K562 (cell line): ENCODE data around the gene CGREF1. TPM values are rescaled to one million over a fixed set of nuclear protein-coding genes. Genes with fewer than 3 reads are reported as not detected.
A peak's percentile ranks its signal among the peaks of the same experiment; 100 is the strongest.

Experiments
- ATAC-seq: fragments of 200-7000 bp; cut with Tn5 transposase; 3 replicates; pipeline ENCODE4 v1.9.1; 2020; ENCODE audit warnings: moderate library complexity
- BruUV-seq: library from RNA; stranded (reverse); fragments of 400-500 nt; replicated peaks from 2 replicates; lab custom pipeline; 2021; lab: Mats Ljungman, UMichigan
- CTCF ChIA-PET: fragments of 300-600 bp; formaldehyde crosslinking; extraction: SDS; loops from one replicate; lab custom pipeline; 2021; ENCODE audit warnings: low intra/inter-chr PET ratio; lab: Yijun Ruan, JAX
- POLR2A ChIA-PET: fragments of 300-600, 350-650 bp; sonication (Branson Sonifier 250); formaldehyde crosslinking; extraction: SDS; loops from one replicate; lab custom pipeline; 2021; ENCODE audit warnings: antibody characterized with exemption, inconsistent platforms; lab: Yijun Ruan, JAX
- DNase-seq, 4 experiments: peaks; one replicate each; pipeline versions ENCODE4 v3.0.0 to v3.0.0-alpha.2; 2011 to 2018; ENCODE audit warnings: low spot score in 3 of 4, mixed read lengths in 3 of 4; ENCODE audit errors: extremely low read depth in 1 of 4
- FAIRE-seq: peaks from 2 replicates; lab custom pipeline; 2011; peaks lifted over from hg19 to GRCh38; lab: Jason Lieb, UNC
- H2AFZ ChIP-seq: 2 replicates; pipeline ENCODE4 v1.6.0; 2011; ENCODE audit warnings: low read depth, low read length, control low read depth, inconsistent platforms
- H3K27ac ChIP-seq: fragments of 200-600 bp; 3 replicates; pipeline ENCODE4 v1.8.0; 2011; ENCODE audit warnings: low read depth, mild to moderate bottlenecking, control low read depth, inconsistent platforms, low read length, moderate library complexity, mixed read lengths; ENCODE audit errors: extremely low read depth
- H3K27me3 ChIP-seq, 2 experiments: fragments of 300-600 bp in 1 of 2; 2 replicates in 1 of 2; 3 replicates in 1 of 2; pipeline versions ENCODE4 v1.6.0 to v1.8.0; 2011; ENCODE audit warnings: inconsistent platforms in 2 of 2, low read length in 2 of 2, mild to moderate bottlenecking in 1 of 2, mixed read lengths in 1 of 2, moderate library complexity in 1 of 2; ENCODE audit not compliant: control insufficient read depth in 2 of 2, insufficient read depth in 2 of 2
- H3K36me3 ChIP-seq: fragments of 300-600 bp; 3 replicates; pipeline ENCODE4 v1.8.0; 2011; ENCODE audit warnings: mild to moderate bottlenecking, low read length, inconsistent platforms; ENCODE audit not compliant: control insufficient read depth, insufficient read depth
- H3K4me1 ChIP-seq, 2 experiments: fragments of 200-600 bp in 1 of 2; replicated peaks in 1 of 2; 2 replicates in 1 of 2; 3 replicates in 1 of 2; pipeline versions ENCODE4 v1.5.1 to v1.8.0; 2011; ENCODE audit warnings: inconsistent platforms in 2 of 2, low read length in 2 of 2, mild to moderate bottlenecking in 1 of 2, mixed read lengths in 1 of 2, moderate library complexity in 1 of 2; ENCODE audit not compliant: control insufficient read depth in 2 of 2, insufficient read depth in 2 of 2
- H3K4me2 ChIP-seq: 2 replicates; pipeline ENCODE4 v1.6.1; 2011; ENCODE audit warnings: low read length, control low read depth, inconsistent platforms, mixed read lengths; ENCODE audit not compliant: insufficient read depth
- H3K4me3 ChIP-seq: fragments of 200-600 bp; sonication (generic), shearing (Covaris generic); 2 replicates; pipeline ENCODE4 v1.5.1; 2016; ENCODE audit warnings: control low read depth, inconsistent platforms
- H3K79me2 ChIP-seq: fragments of 200-600 bp; 3 replicates; pipeline ENCODE4 v1.8.0; 2011; ENCODE audit warnings: low read length, inconsistent platforms; ENCODE audit not compliant: control insufficient read depth, insufficient read depth
- H3K9ac ChIP-seq, 2 experiments: 2 replicates each; pipeline versions ENCODE4 v1.6.0 to v1.6.1; 2011; ENCODE audit warnings: low read depth in 2 of 2, low read length in 2 of 2, control low read depth in 1 of 2, inconsistent platforms in 1 of 2, mild to moderate bottlenecking in 1 of 2, mixed read lengths in 1 of 2; ENCODE audit not compliant: insufficient read depth in 1 of 2
- H3K9me1 ChIP-seq: one replicate; pipeline ENCODE4 v1.6.0; 2011; ENCODE audit warnings: inconsistent platforms, mild to moderate bottlenecking, low read length, moderate library complexity; ENCODE audit not compliant: control insufficient read depth, insufficient read depth
- H3K9me3 ChIP-seq: replicated peaks from 2 replicates; pipeline ENCODE4 v1.5.1; 2011; ENCODE audit warnings: low read depth, low read length, inconsistent platforms; ENCODE audit not compliant: control insufficient read depth, insufficient read depth
- H4K20me1 ChIP-seq: replicated peaks from 2 replicates; pipeline ENCODE4 v1.6.1; 2011; ENCODE audit warnings: low read length, inconsistent platforms, mixed read lengths; ENCODE audit not compliant: control insufficient read depth, insufficient read depth
- DACH1 ChIP-seq: fragments of 450-650 bp; IDR thresholded peaks from 2 replicates; pipeline ENCODE4 v1.6.1; 2018; ENCODE audit not compliant: partially characterized antibody
- EP400 ChIP-seq: fragments of 450-650 bp; IDR thresholded peaks from 2 replicates; pipeline ENCODE4 v1.6.1; 2017; ENCODE audit warnings: antibody characterized with exemption, mild to moderate bottlenecking, moderate library complexity
- GABPB1 ChIP-seq: sonication (generic); formaldehyde crosslinking; IDR thresholded peaks from 2 replicates; pipeline ENCODE4 v1.8.0; 2022; ENCODE audit warnings: mild to moderate bottlenecking, missing genetic modification reagents
- SMARCC2 ChIP-seq: fragments of 450-650 bp; IDR thresholded peaks from 2 replicates; pipeline ENCODE4 v1.6.1; 2017; ENCODE audit warnings: antibody characterized with exemption, moderate library complexity, mild to moderate bottlenecking, low read depth
- SOX6 ChIP-seq: fragments of 450-650 bp; IDR thresholded peaks from 2 replicates; pipeline ENCODE4 v1.6.1; 2014; ENCODE audit warnings: mild to moderate bottlenecking
- WGBS: fragments of 100-300 bp; shearing (Covaris generic); methylation state at CpG from one replicate; pipeline ENCODE4 v1.1.6; 2016; ENCODE audit warnings: low coverage, mixed read lengths; ENCODE audit not compliant: insufficient coverage; ENCODE audit errors: missing lambda C conversion rate; 5-methylcytosine and 5-hydroxymethylcytosine counted together
- in situ Hi-C: fragments of 300-500 bp; cut with MboI; formaldehyde crosslinking; loops from 4 replicates; pipeline ENCODE4 v1.15.0; 2018; ENCODE audit warnings: inconsistent platforms, mixed read lengths
- intact Hi-C: fragments of 100-400 bp; cut with micrococcal nuclease; formaldehyde crosslinking; loops from 2 replicates; pipeline ENCODE4 v1.14.2; 2022
- polyA plus RNA-seq, 8 experiments: library from polyadenylated mRNA; depleted of rRNA in 4 of 8; stranded (reverse) in 5 of 8; unstranded in 3 of 8; fragments of >200 nt; fragmentation: Nextera tagmentation in 2 of 8; fragmentation: Illumina TruSeq in 1 of 8; extraction: Ambion mirVana in 2 of 8; extraction: Trizol in 1 of 8; gene quantifications; 2 replicates each; pipeline versions ENCODE4 v1.2.1 to v1.2.3, GENCODE V29; 2011 to 2014; ENCODE audit warnings: inconsistent platforms in 1 of 8, missing spikeins in 1 of 8
- total RNA-seq, 7 experiments: library from RNA; depleted of rRNA in 6 of 7; stranded (reverse); fragments of >200 nt in 6 of 7; fragmentation: Illumina TruSeq in 2 of 7; extraction: Trizol in 2 of 7; gene quantifications; 2 replicates each; pipeline versions ENCODE4 v1.2.1 to v1.2.3, GENCODE V29; 2011 to 2021; ENCODE audit warnings: low replicate concordance in 1 of 7
- TF ChIP-seq, protein P1 (sequence below): sonication (generic); formaldehyde crosslinking; IDR thresholded peaks from 2 replicates; pipeline ENCODE4 v1.8.1; 2023; ENCODE audit warnings: mild to moderate bottlenecking, missing genetic modification reagents, moderate library complexity
- TF ChIP-seq, protein P2 (sequence below), 2 experiments: fragments of 450-650 bp; formaldehyde crosslinking in 1 of 2; IDR thresholded peaks; 2 replicates each; pipeline versions ENCODE4 v1.4.0 to v1.6.1; 2014 to 2020; ENCODE audit warnings: mild to moderate bottlenecking in 2 of 2, borderline replicate concordance in 1 of 2, low read depth in 1 of 2
- TF ChIP-seq, protein P3 (sequence below), 2 experiments: IDR thresholded peaks; 2 replicates each; pipeline ENCODE4 v1.6.1; 2011; ENCODE audit warnings: borderline replicate concordance in 1 of 2, control low read depth in 1 of 2, low read depth in 1 of 2, low read length in 1 of 2, mild to moderate bottlenecking in 1 of 2, mixed read lengths in 1 of 2, moderate library complexity in 1 of 2; ENCODE audit not compliant: insufficient read depth in 1 of 2, insufficient read length in 1 of 2, poor library complexity in 1 of 2, severe bottlenecking in 1 of 2; ENCODE audit errors: extremely low read depth in 1 of 2

CGREF1 gene
- total and polyA plus RNA-seq, 9 of the 15 experiments (the other 6 are each of a cell fraction or from before 2014, with no cell fraction given): 0.07 to 0.50 (median 0.37) TPM

DNA sequence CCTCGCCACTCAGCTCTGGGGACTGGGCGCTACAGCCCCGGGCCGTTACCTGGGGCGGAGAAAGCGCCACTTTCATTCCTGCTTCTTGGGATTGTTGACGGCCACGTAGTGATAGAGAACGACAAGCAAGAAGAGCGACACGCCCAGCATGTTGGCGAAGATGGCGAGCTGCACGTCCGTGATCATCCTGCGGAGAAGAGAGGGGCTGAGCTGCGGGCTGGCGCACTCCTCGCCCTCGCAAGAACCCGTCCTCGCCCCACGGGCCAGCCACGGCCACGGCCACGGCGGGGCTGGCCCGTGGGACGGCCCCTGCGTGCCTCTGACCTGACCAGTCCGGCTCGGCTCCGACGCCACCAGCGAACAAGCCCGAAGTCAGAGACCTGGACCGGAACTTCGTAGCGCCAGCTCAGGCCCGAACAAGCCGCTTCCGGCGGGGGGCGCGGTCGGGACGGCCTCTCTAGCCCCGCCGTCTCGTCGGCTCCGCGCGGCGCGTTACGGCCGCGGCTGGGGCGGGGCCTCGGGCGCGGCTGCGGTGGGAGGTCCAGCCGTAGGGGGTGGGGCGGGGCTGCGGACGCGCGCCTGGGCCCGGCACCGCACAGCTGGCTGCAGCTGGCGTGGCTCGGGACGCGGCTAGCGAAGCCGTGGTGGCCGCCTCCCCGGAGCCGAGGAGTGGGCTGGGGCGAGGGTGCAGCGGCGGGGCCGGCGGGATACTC is 47.5 kb downstream of the CGREF1 start, which contains the start of gene OST4:
OST4 (minus strand) TSS at position 378 of the 713 bp plus-strand sequence.
- Histone ChIP-seq H3K9ac (peak within 1 kb of the TSS; percentile 90 to 99), H3K4me2 (peak within 1 kb of the TSS; percentile 98), H3K27me3 (no peaks in the 10 kb centered on the region), H2AFZ (peak within 1 kb of the TSS; percentile 80), H4K20me1 (no peaks in the 10 kb centered on the region), H3K9me3 (no peaks in the 10 kb centered on the region), H3K4me1 (peaks cover 38 to 51% of the 10 kb centered on the region in 2 experiments), H3K36me3 (peaks cover 36% of the 10 kb centered on the region; the same call in 2 of the 3 replicates), H3K9me1 (no peaks in the 10 kb centered on the region), H3K4me3 (peak within 1 kb of the TSS; percentile 82), H3K79me2 (peaks cover 29% of the 10 kb centered on the region), H3K27ac (peak within 1 kb of the TSS; percentile 86)
- WGBS: under 1% methylated on average over 56 of the region's 86 CpGs
- intact Hi-C loops: no loop called here
- CTCF ChIA-PET: interaction anchor here (0.7 kb wide), 1 partner anchor 1490 kb away, joined by 3 read pairs; no protein-coding TSS in a partner anchor
- no TSS peak for BruUV-seq
- ATAC-seq: peak; percentile 93
- DNase-seq: peak; percentile 95 to 96 (median 96)
- FAIRE-seq: peak; percentile 75
- POLR2A ChIA-PET: interaction anchor here (0.5 to 2.9 kb wide), 17 partner anchors 8 to 421 kb away, joined by 3 to 32 read pairs (median 4); partner anchors contain the start of gene AGBL5
- in situ Hi-C loops: no loop called here
- no peak for TF ChIP-seq DACH1
- TF ChIP-seq, protein P1, sequence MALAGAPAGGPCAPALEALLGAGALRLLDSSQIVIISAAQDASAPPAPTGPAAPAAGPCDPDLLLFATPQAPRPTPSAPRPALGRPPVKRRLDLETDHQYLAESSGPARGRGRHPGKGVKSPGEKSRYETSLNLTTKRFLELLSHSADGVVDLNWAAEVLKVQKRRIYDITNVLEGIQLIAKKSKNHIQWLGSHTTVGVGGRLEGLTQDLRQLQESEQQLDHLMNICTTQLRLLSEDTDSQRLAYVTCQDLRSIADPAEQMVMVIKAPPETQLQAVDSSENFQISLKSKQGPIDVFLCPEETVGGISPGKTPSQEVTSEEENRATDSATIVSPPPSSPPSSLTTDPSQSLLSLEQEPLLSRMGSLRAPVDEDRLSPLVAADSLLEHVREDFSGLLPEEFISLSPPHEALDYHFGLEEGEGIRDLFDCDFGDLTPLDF (CRISPR knock-in tag): peak; percentile 40; the same call in 1 of the 2 replicates
- peak; percentile 84 for TF ChIP-seq EP400
- TF ChIP-seq, protein P2, sequence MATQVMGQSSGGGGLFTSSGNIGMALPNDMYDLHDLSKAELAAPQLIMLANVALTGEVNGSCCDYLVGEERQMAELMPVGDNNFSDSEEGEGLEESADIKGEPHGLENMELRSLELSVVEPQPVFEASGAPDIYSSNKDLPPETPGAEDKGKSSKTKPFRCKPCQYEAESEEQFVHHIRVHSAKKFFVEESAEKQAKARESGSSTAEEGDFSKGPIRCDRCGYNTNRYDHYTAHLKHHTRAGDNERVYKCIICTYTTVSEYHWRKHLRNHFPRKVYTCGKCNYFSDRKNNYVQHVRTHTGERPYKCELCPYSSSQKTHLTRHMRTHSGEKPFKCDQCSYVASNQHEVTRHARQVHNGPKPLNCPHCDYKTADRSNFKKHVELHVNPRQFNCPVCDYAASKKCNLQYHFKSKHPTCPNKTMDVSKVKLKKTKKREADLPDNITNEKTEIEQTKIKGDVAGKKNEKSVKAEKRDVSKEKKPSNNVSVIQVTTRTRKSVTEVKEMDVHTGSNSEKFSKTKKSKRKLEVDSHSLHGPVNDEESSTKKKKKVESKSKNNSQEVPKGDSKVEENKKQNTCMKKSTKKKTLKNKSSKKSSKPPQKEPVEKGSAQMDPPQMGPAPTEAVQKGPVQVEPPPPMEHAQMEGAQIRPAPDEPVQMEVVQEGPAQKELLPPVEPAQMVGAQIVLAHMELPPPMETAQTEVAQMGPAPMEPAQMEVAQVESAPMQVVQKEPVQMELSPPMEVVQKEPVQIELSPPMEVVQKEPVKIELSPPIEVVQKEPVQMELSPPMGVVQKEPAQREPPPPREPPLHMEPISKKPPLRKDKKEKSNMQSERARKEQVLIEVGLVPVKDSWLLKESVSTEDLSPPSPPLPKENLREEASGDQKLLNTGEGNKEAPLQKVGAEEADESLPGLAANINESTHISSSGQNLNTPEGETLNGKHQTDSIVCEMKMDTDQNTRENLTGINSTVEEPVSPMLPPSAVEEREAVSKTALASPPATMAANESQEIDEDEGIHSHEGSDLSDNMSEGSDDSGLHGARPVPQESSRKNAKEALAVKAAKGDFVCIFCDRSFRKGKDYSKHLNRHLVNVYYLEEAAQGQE (IDR thresholded peaks at IDR 0.05; ENCODE audit: borderline replicate concordance): peak; percentile 67
- TF ChIP-seq, protein P2 (CRISPR knock-in tag; IDR thresholded peaks at IDR 0.05; ENCODE audit: low read depth): no peak
- 0 out of 2 replicates have a peak, but pooled peaks have one; percentile 27 for TF ChIP-seq SMARCC2
- TF ChIP-seq SOX6: peak; percentile 54; the same call in 1 of the 2 replicates
- TF ChIP-seq, protein P3, sequence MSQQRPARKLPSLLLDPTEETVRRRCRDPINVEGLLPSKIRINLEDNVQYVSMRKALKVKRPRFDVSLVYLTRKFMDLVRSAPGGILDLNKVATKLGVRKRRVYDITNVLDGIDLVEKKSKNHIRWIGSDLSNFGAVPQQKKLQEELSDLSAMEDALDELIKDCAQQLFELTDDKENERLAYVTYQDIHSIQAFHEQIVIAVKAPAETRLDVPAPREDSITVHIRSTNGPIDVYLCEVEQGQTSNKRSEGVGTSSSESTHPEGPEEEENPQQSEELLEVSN (IDR thresholded peaks at IDR 0.05; ENCODE audit: borderline replicate concordance in 1 of 2, extremely low read depth in 1 of 2, insufficient read depth in 1 of 2, insufficient read length in 1 of 2, low read depth in 1 of 2, low read length in 1 of 2, poor library complexity in 1 of 2, severe bottlenecking in 1 of 2): peak in 1 of 2 experiments; percentile 65
- TF ChIP-seq GABPB1 (CRISPR knock-in tag): peak; percentile 90
